ENCODE data around the gene ADH7.

- TF ChIP-seq, protein P1, sequence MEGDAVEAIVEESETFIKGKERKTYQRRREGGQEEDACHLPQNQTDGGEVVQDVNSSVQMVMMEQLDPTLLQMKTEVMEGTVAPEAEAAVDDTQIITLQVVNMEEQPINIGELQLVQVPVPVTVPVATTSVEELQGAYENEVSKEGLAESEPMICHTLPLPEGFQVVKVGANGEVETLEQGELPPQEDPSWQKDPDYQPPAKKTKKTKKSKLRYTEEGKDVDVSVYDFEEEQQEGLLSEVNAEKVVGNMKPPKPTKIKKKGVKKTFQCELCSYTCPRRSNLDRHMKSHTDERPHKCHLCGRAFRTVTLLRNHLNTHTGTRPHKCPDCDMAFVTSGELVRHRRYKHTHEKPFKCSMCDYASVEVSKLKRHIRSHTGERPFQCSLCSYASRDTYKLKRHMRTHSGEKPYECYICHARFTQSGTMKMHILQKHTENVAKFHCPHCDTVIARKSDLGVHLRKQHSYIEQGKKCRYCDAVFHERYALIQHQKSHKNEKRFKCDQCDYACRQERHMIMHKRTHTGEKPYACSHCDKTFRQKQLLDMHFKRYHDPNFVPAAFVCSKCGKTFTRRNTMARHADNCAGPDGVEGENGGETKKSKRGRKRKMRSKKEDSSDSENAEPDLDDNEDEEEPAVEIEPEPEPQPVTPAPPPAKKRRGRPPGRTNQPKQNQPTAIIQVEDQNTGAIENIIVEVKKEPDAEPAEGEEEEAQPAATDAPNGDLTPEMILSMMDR (conservative IDR thresholded peaks at IDR 0.05; ENCODE audit: low read length): no peak
- no peak for TF ChIP-seq EZH2phosphoT487 (IDR thresholded peaks at IDR 0.05; ENCODE audit: borderline replicate concordance)
Measured at GRCh38 chr4:99457270-99457669, 22.1 kb upstream of the ADH7 start.

Data from Loucy (cell line).